ENCODE data around the gene BLVRB.
A peak's percentile ranks its signal among the peaks of the same experiment; 100 is the strongest.

- TF ChIP-seq CTCF (IDR thresholded peaks at IDR 0.05) (peak in 3 of 4 experiments; percentile 79 to 94 (median 80)), POLR2AphosphoS5 (IDR thresholded peaks at IDR 0.05) (peak; percentile 99)
These were observed 39.9 kb downstream of the BLVRB start, which contains the start of gene SERTAD1 for GRCh38 chr19:40425450-40426287.

Measured in gastroesophageal sphincter (tissue), 3 donors.